Tibial artery (tissue), 4 donors: ENCODE data around the gene CHRNA1.

Experiments used
- DNase-seq, 2 donors: peaks; one replicate each; pipeline ENCODE4 v3.0.0-alpha.2; 2019
- H3K27ac ChIP-seq, 2 donors: fragments of 200-600 bp; sonication (generic) in 1 of 2; 1 replicate in 1 of 2; 2 replicates in 1 of 2; pipeline ENCODE4 v1.5.1; 2018 to 2019; ENCODE audit warnings: mild to moderate bottlenecking in 1 of 2
- H3K27me3 ChIP-seq, 2 donors: fragments of 200-600 bp; sonication (generic) in 1 of 2; one replicate each; pipeline versions ENCODE4 v1.5.1 to v1.6.0; 2016 to 2019
- H3K36me3 ChIP-seq, 3 donors: fragments of 200-600 bp; sonication (generic) in 2 of 3; one replicate each; pipeline ENCODE4 v1.5.1; 2016 to 2019; ENCODE audit warnings: mild to moderate bottlenecking in 2 of 3
- H3K4me1 ChIP-seq, 4 donors: fragments of 200-600 bp; sonication (generic) in 2 of 4; 1 replicate in 3 of 4; 2 replicates in 1 of 4; pipeline ENCODE4 v1.5.1; 2016 to 2019
- H3K4me3 ChIP-seq, 2 donors: fragments of 200-600 bp; sonication (generic) in 1 of 2; 1 replicate in 1 of 2; 2 replicates in 1 of 2; pipeline ENCODE4 v1.5.1; 2018 to 2019; ENCODE audit warnings: mild to moderate bottlenecking in 2 of 2
- H3K9me3 ChIP-seq, 3 donors: fragments of 200-600 bp; sonication (generic) in 1 of 3; one replicate each; pipeline ENCODE4 v1.5.1; 2016 to 2019
- CTCF ChIP-seq, 2 experiments: fragments of 200-600 bp in 1 of 2; fragments of 450-650 bp in 1 of 2; IDR thresholded peaks; one replicate each; pipeline ENCODE4 v1.5.1; 2017 to 2019; ENCODE audit warnings: antibody characterized with exemption in 2 of 2, mild to moderate bottlenecking in 1 of 2, moderate library complexity in 1 of 2
- intact Hi-C: fragments of 100-400 bp; cut with DNase I; formaldehyde crosslinking; loops from one replicate; pipeline ENCODE4 v1.15.0; 2023; ENCODE audit warnings: low total_unique reads

Gene CHRNA1

GRCh38 chr2:174764280-174765255 is at the start of gene CHRNA1:
TSS of gene CHRNA1 (minus strand) at chr2:174764472. CDS start at chr2:174764394, 78 bp downstream.
- no peak for TF ChIP-seq CTCF (IDR thresholded peaks at IDR 0.05)
- Histone ChIP-seq H3K4me3 (no peak within 1 kb of the TSS), H3K9me3 (no peaks in the 10 kb centered on the region), H3K4me1 (peaks cover 0 to 36% (median 0%) of the 10 kb centered on the region in 4 donors), H3K27ac (no peak within 1 kb of the TSS), H3K36me3 (no peaks in the 10 kb centered on the region), H3K27me3 (no peaks in the 10 kb centered on the region)
- intact Hi-C loops, result no loop called here
- no peak for DNase-seq

DNA sequence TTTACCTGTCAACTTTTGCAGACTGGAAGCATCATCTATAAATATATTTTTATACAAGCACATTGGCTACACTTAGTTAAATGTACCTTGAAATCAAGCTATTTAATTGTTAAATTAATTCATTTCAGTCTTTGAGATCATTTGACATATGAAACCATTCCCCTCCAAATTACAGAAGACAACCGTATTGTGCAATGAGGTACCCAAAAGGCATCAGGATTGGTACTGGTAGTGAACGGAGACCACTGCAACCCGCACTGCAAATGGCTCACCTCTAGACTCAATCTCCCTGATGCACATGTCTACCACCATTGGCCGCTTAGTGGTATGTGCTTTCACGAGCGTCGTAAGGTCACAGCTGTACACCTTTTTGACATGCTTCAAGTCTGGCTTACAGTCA is 47.8 kb upstream of the CHRNA1 start:
- Histone ChIP-seq H3K27ac (no peak overlapping the region), H3K4me3 (no peak overlapping the region), H3K9me3 (no peaks in the 10 kb centered on the region), H3K4me1 (peaks cover 0 to 2% (median 0%) of the 10 kb centered on the region in 4 donors), H3K27me3 (no peaks in the 10 kb centered on the region), H3K36me3 (peaks cover 11 to 13% (median 12%) of the 10 kb centered on the region in 3 donors)
- DNase-seq, result no peak
- no peak for TF ChIP-seq CTCF (IDR thresholded peaks at IDR 0.05)
- intact Hi-C loops, result no loop called here

DNA sequence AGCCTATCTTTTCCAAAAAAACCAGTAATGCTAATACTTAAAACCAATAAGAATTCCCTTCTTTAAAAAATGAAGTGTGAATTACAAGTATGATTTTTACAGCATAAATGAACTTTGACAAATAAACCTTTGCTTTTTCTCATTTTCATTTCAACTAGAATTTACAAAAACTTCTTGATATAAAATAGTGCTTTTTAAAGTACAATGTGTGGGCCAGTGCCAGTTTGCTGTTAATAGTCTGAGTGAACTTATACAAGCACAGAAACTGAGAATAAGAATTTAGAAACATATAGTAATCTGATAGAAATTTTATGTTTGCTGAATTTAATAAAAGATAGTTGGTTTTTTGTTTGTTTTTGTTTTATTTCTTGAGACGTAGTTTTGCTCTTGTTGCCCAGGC is 43.7 kb upstream of the CHRNA1 start:
- peaks cover 11 to 13% (median 12%) of the 10 kb centered on the region in 3 donors for H3K36me3 ChIP-seq
- H3K9me3 ChIP-seq, result no peaks in the 10 kb centered on the region
- no peak overlapping the region for H3K27ac ChIP-seq

GRCh38 chr2:174805803-174806202 is 41.5 kb upstream of the CHRNA1 start:
- Histone ChIP-seq H3K36me3 (peaks cover 8 to 11% (median 9%) of the 10 kb centered on the region in 3 donors), H3K4me1 (peaks cover 0 to 5% (median 0%) of the 10 kb centered on the region in 4 donors), H3K4me3 (no peak overlapping the region), H3K9me3 (no peaks in the 10 kb centered on the region), H3K27me3 (no peaks in the 10 kb centered on the region), H3K27ac (no peak overlapping the region)
- intact Hi-C loops, result no loop called here
- DNase-seq, result no peak
- TF ChIP-seq CTCF (IDR thresholded peaks at IDR 0.05), result no peak

More for the DNA sequence above, 43.7 kb upstream of the CHRNA1 start:
- no peak for TF ChIP-seq CTCF (IDR thresholded peaks at IDR 0.05)
- H3K4me1 ChIP-seq, result peaks cover 0 to 5% (median 0%) of the 10 kb centered on the region in 4 donors
- intact Hi-C loops, result no loop called here
- no peak for DNase-seq
- H3K4me3 ChIP-seq, result no peak overlapping the region
- H3K27me3 ChIP-seq, result no peaks in the 10 kb centered on the region

DNA sequence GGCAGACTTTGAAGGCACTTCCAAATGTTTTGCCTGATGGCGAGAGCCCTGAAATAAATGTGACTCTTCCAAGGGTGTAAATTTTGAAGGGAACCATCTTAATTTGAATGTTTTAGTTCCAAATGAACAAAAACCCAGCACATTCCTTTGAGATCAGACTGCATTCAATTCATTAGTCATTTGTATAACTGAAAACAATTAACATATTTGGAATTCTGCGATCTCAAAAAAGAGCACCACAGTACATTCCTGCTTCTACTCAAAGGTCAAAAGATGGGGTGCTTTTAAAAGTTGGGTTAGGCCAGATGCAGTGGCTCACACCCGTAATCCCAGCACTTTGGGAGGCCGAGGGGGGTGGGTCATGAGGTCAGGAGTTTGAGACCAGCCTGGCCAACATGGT is 38.2 kb upstream of the CHRNA1 start:
- no peaks in the 10 kb centered on the region for H3K27me3 ChIP-seq
- H3K9me3 ChIP-seq, result no peaks in the 10 kb centered on the region
- H3K4me3 ChIP-seq, result no peak overlapping the region
- H3K36me3 ChIP-seq, result peaks cover 0 to 10% (median 0%) of the 10 kb centered on the region in 3 donors
- no peak overlapping the region for H3K27ac ChIP-seq
- intact Hi-C loops, result no loop called here
- TF ChIP-seq CTCF (IDR thresholded peaks at IDR 0.05), result no peak
- DNase-seq, result no peak
- peaks cover 0 to 5% (median 0%) of the 10 kb centered on the region in 4 donors for H3K4me1 ChIP-seq
